ENCODE data around the gene FAM241B. TPM values are rescaled to one million over a fixed set of nuclear protein-coding genes. Genes with fewer than 3 reads are reported as not detected.

Gene FAM241B
- total RNA-seq, 1 experiment from 2014 or later: 24.4 TPM

GRCh38 chr10:69580435-69580834 is 49.6 kb upstream of the FAM241B start:
- ATAC-seq: no peak
- peaks cover 66% of the 10 kb centered on the region for H3K27me3 Mint-ChIP-seq (ENCODE audit: low read depth)
- ChIA-PET POLR2A (no interaction called here), CTCF (interaction anchor here (1.1 to 1.7 kb wide), 3 partner anchors 56 to 65 kb away, joined by 7 to 10 read pairs (median 7); no protein-coding TSS in a partner anchor)
- no peaks in the 10 kb centered on the region for H3K9me3 Mint-ChIP-seq
- H3K4me3 Mint-ChIP-seq: no peak overlapping the region
- no peak overlapping the region for H3K27ac Mint-ChIP-seq
- no peak for DNase-seq (ENCODE audit: low spot score)
- peaks cover 38% of the 10 kb centered on the region for H3K4me1 Mint-ChIP-seq
- no peaks in the 10 kb centered on the region for H3K36me3 Mint-ChIP-seq
- TF ChIP-seq OVOL2 (CRISPR knock-in tag; IDR thresholded peaks at IDR 0.05; ENCODE audit: borderline replicate concordance): no peak
- TF ChIP-seq E2F4 (CRISPR knock-in tag; IDR thresholded peaks at IDR 0.05; ENCODE audit: borderline replicate concordance, low read depth): no peak
- no peak for TF ChIP-seq USF2 (CRISPR knock-in tag; IDR thresholded peaks at IDR 0.05)
- TF ChIP-seq ZNF232 (CRISPR knock-in tag; IDR thresholded peaks at IDR 0.05): no peak
- no peak for TF ChIP-seq TP53 (CRISPR knock-in tag; IDR thresholded peaks at IDR 0.05)
- TF ChIP-seq, protein P1, sequence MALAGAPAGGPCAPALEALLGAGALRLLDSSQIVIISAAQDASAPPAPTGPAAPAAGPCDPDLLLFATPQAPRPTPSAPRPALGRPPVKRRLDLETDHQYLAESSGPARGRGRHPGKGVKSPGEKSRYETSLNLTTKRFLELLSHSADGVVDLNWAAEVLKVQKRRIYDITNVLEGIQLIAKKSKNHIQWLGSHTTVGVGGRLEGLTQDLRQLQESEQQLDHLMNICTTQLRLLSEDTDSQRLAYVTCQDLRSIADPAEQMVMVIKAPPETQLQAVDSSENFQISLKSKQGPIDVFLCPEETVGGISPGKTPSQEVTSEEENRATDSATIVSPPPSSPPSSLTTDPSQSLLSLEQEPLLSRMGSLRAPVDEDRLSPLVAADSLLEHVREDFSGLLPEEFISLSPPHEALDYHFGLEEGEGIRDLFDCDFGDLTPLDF (CRISPR knock-in tag; IDR thresholded peaks at IDR 0.05): no peak
- TF ChIP-seq ELF4 (CRISPR knock-in tag; IDR thresholded peaks at IDR 0.05; ENCODE audit: low read depth): no peak
- TF ChIP-seq, protein P2, sequence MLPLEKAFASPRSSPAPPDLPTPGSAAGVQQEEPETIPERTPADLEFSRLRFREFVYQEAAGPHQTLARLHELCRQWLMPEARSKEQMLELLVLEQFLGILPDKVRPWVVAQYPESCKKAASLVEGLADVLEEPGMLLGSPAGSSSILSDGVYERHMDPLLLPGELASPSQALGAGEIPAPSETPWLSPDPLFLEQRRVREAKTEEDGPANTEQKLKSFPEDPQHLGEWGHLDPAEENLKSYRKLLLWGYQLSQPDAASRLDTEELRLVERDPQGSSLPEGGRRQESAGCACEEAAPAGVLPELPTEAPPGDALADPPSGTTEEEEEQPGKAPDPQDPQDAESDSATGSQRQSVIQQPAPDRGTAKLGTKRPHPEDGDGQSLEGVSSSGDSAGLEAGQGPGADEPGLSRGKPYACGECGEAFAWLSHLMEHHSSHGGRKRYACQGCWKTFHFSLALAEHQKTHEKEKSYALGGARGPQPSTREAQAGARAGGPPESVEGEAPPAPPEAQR (CRISPR knock-in tag; IDR thresholded peaks at IDR 0.05): no peak
- no peak for TF ChIP-seq NR2C2 (CRISPR knock-in tag; IDR thresholded peaks at IDR 0.05)
- TF ChIP-seq RELA (CRISPR knock-in tag; IDR thresholded peaks at IDR 0.05; ENCODE audit: borderline replicate concordance): no peak
- TF ChIP-seq, protein P3, sequence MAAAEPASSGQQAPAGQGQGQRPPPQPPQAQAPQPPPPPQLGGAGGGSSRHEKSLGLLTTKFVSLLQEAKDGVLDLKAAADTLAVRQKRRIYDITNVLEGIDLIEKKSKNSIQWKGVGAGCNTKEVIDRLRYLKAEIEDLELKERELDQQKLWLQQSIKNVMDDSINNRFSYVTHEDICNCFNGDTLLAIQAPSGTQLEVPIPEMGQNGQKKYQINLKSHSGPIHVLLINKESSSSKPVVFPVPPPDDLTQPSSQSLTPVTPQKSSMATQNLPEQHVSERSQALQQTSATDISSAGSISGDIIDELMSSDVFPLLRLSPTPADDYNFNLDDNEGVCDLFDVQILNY (CRISPR knock-in tag; IDR thresholded peaks at IDR 0.05): no peak
- TF ChIP-seq GTF2I (CRISPR knock-in tag; conservative IDR thresholded peaks at IDR 0.05): no peak
- no peak for TF ChIP-seq ZNF121 (CRISPR knock-in tag; IDR thresholded peaks at IDR 0.05)
- TF ChIP-seq ZNF671 (CRISPR knock-in tag; IDR thresholded peaks at IDR 0.05): no peak
- no peak for TF ChIP-seq ZNF416 (CRISPR knock-in tag; IDR thresholded peaks at IDR 0.05)
- TF ChIP-seq ZNF317 (CRISPR knock-in tag; IDR thresholded peaks at IDR 0.05; ENCODE audit: borderline replicate concordance, low read depth): no peak
- no peak for TF ChIP-seq KAT7 (CRISPR knock-in tag; IDR thresholded peaks at IDR 0.05; ENCODE audit: borderline replicate concordance)
- no peak for TF ChIP-seq MXD4 (CRISPR knock-in tag; IDR thresholded peaks at IDR 0.05; ENCODE audit: borderline replicate concordance)
- TF ChIP-seq ATF1 (CRISPR knock-in tag; IDR thresholded peaks at IDR 0.05): no peak

GRCh38 chr10:69583106-69583505 is 46.9 kb upstream of the FAM241B start:
- Mint-ChIP-seq H3K27ac (no peak overlapping the region), H3K4me3 (no peak overlapping the region), H3K27me3 (ENCODE audit: low read depth) (peaks cover 52% of the 10 kb centered on the region), H3K4me1 (peaks cover 18% of the 10 kb centered on the region), H3K9me3 (peaks cover 12% of the 10 kb centered on the region), H3K36me3 (no peaks in the 10 kb centered on the region)
- no peak for ATAC-seq
- CTCF ChIA-PET: interaction anchor here (0.6 to 2.4 kb wide), 2 partner anchors 54 to 375 kb away, joined by 3 to 9 read pairs; no protein-coding TSS in a partner anchor
- no peak for DNase-seq (ENCODE audit: low spot score)
- POLR2A ChIA-PET: no interaction called here
- TF ChIP-seq ZNF423 (CRISPR knock-in tag; IDR thresholded peaks at IDR 0.05) (no peak), AFF4 (CRISPR knock-in tag; IDR thresholded peaks at IDR 0.05; ENCODE audit: borderline replicate concordance) (no peak), OVOL2 (CRISPR knock-in tag; IDR thresholded peaks at IDR 0.05; ENCODE audit: borderline replicate concordance) (no peak), ZNF232 (CRISPR knock-in tag; IDR thresholded peaks at IDR 0.05) (no peak), RORB (CRISPR knock-in tag; IDR thresholded peaks at IDR 0.05) (no peak), MXD4 (CRISPR knock-in tag; IDR thresholded peaks at IDR 0.05; ENCODE audit: borderline replicate concordance) (no peak), ZNF416 (CRISPR knock-in tag; IDR thresholded peaks at IDR 0.05) (no peak)
- TF ChIP-seq, protein P4, sequence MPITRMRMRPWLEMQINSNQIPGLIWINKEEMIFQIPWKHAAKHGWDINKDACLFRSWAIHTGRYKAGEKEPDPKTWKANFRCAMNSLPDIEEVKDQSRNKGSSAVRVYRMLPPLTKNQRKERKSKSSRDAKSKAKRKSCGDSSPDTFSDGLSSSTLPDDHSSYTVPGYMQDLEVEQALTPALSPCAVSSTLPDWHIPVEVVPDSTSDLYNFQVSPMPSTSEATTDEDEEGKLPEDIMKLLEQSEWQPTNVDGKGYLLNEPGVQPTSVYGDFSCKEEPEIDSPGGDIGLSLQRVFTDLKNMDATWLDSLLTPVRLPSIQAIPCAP (CRISPR knock-in tag; IDR thresholded peaks at IDR 0.05): no peak
- TF ChIP-seq, protein P5, sequence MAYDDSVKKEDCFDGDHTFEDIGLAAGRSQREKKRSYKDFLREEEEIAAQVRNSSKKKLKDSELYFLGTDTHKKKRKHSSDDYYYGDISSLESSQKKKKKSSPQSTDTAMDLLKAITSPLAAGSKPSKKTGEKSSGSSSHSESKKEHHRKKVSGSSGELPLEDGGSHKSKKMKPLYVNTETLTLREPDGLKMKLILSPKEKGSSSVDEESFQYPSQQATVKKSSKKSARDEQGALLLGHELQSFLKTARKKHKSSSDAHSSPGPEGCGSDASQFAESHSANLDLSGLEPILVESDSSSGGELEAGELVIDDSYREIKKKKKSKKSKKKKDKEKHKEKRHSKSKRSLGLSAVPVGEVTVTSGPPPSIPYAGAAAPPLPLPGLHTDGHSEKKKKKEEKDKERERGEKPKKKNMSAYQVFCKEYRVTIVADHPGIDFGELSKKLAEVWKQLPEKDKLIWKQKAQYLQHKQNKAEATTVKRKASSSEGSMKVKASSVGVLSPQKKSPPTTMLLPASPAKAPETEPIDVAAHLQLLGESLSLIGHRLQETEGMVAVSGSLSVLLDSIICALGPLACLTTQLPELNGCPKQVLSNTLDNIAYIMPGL (CRISPR knock-in tag; IDR thresholded peaks at IDR 0.05): no peak

Measured in WTC11 (cell line).